Cardiac muscle cell (in vitro differentiated cells and primary cell): ENCODE results near the gene RAP1GAP. TPM values are rescaled to one million over a fixed set of nuclear protein-coding genes. Genes with fewer than 3 reads are reported as not detected.

Experiments used
- DNase-seq, 2 donors: peaks; one replicate each; pipeline versions ENCODE4 v3.0.0 to v3.0.0-alpha.2; 2010 to 2017; ENCODE audit warnings: low read depth in 1 of 2, low spot score in 1 of 2
- H3K27ac ChIP-seq: fragments of 200-600 bp; sonication (generic); 2 replicates; pipeline ENCODE4 v1.5.1; 2016
- H3K27me3 ChIP-seq: fragments of 200-600 bp; sonication (generic); 2 replicates; pipeline ENCODE4 v1.6.0; 2016; ENCODE audit warnings: control low read depth
- H3K36me3 ChIP-seq: fragments of 200-600 bp; sonication (generic); 2 replicates; pipeline ENCODE4 v1.5.1; 2016; ENCODE audit warnings: control low read depth
- H3K4me1 ChIP-seq: fragments of 200-600 bp; sonication (generic); 2 replicates; pipeline ENCODE4 v1.8.1; 2017; ENCODE audit warnings: low read depth, mild to moderate bottlenecking, mixed run types
- H3K4me3 ChIP-seq: fragments of 200-600 bp; sonication (generic); 2 replicates; pipeline ENCODE4 v1.5.1; 2016; ENCODE audit warnings: mild to moderate bottlenecking
- H3K9me3 ChIP-seq: fragments of 200-600 bp; sonication (generic); 2 replicates; pipeline ENCODE4 v1.5.1; 2017; ENCODE audit warnings: low read depth, mild to moderate bottlenecking, control low read depth
- CTCF ChIP-seq: IDR thresholded peaks from 2 replicates; pipeline ENCODE4 v1.5.1; 2012; ENCODE audit warnings: low read depth, mild to moderate bottlenecking, low read length
- polyA plus RNA-seq: library from polyadenylated mRNA; unstranded; fragments of >200 nt; fragmentation: Nextera tagmentation; extraction: Ambion mirVana; gene quantifications from 2 replicates; pipeline ENCODE4 v1.2.1, GENCODE V29; 2016
- total RNA-seq: library from RNA; depleted of rRNA; stranded (reverse); fragments of >200 nt; gene quantifications from 2 replicates; pipeline ENCODE4 v1.2.3, GENCODE V29; 2016

The RAP1GAP gene
- total and polyA plus RNA-seq, 2 experiments from 2014 or later: 5.8 to 7.4 TPM

DNA sequence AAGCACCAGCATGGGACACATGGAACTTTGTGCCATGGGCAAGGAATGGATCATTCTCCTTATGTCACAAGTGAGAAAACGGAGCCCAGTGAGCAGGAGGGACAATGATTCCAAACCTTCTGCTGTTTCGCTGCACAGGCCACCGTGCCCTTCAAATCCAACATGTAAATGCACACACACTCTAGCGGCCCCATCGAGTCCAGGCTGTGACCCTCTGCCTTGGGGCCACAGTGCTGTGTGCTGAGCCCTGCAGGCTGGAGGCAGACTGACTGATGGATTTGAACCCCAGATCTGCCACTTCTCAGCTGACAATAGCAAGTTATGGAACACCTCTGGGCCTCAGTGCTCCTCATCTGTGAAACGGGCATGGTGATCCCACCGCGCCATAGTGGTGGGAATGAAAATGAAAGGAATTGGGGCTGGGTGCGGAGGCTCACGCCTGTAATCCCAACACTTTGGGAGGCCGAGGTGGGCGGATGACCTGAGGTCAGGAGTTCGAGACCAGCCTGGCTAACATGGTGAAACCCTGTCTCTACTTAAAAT lies 96.4 kb downstream of the RAP1GAP start:
- Histone ChIP-seq H3K4me3 (no peak overlapping the region), H3K4me1 (peaks cover 9% of the 10 kb centered on the region), H3K36me3 (no peaks in the 10 kb centered on the region), H3K27ac (no peak overlapping the region), H3K27me3 (no peaks in the 10 kb centered on the region), H3K9me3 (no peaks in the 10 kb centered on the region)
- DNase-seq: no peak
- no peak for TF ChIP-seq CTCF

DNA sequence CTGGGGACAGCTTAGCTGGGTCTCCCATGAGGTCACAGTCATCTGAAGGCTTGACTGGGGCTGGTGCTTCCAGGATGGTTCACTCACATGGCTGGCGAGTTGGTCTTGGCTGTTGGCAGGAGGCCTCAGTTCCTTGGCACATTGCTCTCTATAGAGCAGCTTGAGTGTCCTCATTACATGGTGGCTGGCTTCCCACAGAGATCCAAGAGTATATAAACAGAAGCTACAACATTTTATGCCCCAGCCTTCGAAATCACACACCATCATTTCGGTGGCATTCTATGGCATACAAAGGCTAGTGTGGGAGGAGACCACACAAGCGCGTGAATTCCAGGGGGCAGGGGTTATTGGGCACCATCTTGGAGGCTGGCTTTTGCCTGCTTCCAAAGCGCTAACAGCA lies 96.9 kb downstream of the RAP1GAP start:
- H3K9me3 ChIP-seq: no peaks in the 10 kb centered on the region
- no peaks in the 10 kb centered on the region for H3K36me3 ChIP-seq
- no peak for TF ChIP-seq CTCF
- H3K27ac ChIP-seq: no peak overlapping the region
- DNase-seq: no peak
- peaks cover 9% of the 10 kb centered on the region for H3K4me1 ChIP-seq
- no peak overlapping the region for H3K4me3 ChIP-seq
- no peaks in the 10 kb centered on the region for H3K27me3 ChIP-seq

DNA sequence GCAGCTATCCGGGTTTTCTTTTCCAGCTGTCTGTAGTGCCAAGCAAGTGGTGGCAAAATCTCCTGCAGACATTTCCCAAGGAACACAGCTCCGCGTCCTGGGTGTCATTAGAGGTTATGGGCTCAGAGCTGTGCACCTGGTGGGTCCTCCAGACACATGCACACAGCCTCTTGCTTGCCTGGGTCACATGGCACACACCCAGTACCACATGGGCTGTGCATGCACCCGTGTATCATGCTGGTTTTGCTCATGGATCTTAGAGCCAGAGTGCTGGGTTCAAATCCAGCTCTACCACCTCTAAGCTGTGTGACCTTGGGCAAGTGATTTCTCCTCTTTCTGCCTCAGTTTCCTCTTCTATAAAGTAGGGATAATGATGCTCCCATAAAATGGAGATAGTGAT lies 98.3 kb downstream of the RAP1GAP start:
- H3K4me3 ChIP-seq: no peak overlapping the region
- H3K4me1 ChIP-seq: peaks cover 9% of the 10 kb centered on the region
- no peaks in the 10 kb centered on the region for H3K9me3 ChIP-seq
- H3K27ac ChIP-seq: no peak overlapping the region
- DNase-seq: no peak
- H3K36me3 ChIP-seq: no peaks in the 10 kb centered on the region
- TF ChIP-seq CTCF: no peak
- no peaks in the 10 kb centered on the region for H3K27me3 ChIP-seq

DNA sequence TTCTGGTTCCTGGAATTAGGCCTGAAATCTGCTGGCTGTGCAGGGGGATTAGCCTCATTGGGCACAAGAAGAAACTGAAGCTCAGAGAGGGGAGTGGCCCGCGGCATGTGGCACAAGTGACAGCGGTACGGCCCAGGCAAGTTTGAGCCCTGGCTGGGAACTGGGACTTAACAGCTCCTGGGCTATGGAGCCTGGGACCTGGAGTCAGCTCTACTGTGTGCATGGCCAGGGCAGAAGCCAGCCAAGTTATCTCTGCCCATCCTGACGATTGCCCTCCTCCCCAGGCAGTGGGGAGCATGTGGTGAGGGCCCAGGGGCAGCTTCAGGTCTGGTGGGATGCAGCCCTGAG lies 98.7 kb downstream of the RAP1GAP start:
- Histone ChIP-seq H3K9me3 (no peaks in the 10 kb centered on the region), H3K36me3 (no peaks in the 10 kb centered on the region), H3K4me3 (no peak overlapping the region), H3K27me3 (no peaks in the 10 kb centered on the region), H3K27ac (no peak overlapping the region), H3K4me1 (peaks cover 9% of the 10 kb centered on the region)
- DNase-seq: no peak
- no peak for TF ChIP-seq CTCF

DNA sequence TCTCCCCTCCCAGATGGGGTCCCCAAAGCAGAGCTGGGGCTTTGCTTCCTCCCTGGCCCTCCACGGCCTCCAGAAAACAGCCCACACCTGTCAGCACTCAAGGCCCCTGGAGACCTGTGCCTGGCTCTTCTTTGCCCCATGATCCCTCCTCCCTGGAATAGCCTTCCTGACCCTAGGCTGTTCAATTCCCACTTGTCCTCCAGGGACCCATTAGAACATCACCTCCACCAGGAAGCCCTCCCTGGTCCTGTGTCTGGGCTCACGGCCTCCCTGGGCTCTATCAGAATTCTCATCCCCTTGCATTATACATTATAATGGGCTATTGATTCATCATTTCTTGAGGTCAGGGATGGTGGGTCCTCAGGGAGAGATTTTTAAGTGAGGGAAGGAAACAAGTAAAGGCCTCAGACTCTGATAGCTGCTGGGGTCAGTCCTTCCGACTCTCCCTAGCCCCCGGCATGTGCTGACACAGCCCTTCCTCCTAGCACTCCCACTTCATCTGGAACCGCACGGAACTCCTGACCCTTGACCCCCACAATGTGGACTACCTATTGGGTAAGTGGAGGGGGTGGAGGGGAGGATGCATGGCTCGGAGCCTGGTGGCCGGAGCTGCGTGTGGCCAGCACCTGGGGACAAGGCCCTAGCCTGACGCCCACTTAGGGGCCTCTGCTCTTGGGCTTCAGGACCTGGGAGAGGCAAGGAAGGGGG lies 99.2 kb downstream of the RAP1GAP start:
- DNase-seq: no peak
- Histone ChIP-seq H3K27ac (no peak overlapping the region), H3K9me3 (no peaks in the 10 kb centered on the region), H3K4me1 (peaks cover 9% of the 10 kb centered on the region), H3K27me3 (no peaks in the 10 kb centered on the region), H3K4me3 (no peak overlapping the region), H3K36me3 (no peaks in the 10 kb centered on the region)
- TF ChIP-seq CTCF: no peak
